Kidney epithelial cell (primary cell): ENCODE data around the gene TMEM181. TPM values are rescaled to one million over a fixed set of nuclear protein-coding genes. Genes with fewer than 3 reads are reported as not detected.
"Not testable (repeated sequence)": the region's sequence is repeated elsewhere in the genome, so short reads cannot be mapped to it uniquely, and the experiment has no call there.

Source experiments
- DNase-seq: peaks from one replicate; pipeline ENCODE4 v3.0.0-alpha.2; 2010; ENCODE audit warnings: low read depth
- H3K27me3 ChIP-seq: 2 replicates; pipeline ENCODE4 v1.6.0; 2011; ENCODE audit warnings: low read length; ENCODE audit not compliant: control insufficient read depth, insufficient read depth
- H3K36me3 ChIP-seq: 2 replicates; pipeline ENCODE4 v1.5.1; 2011; ENCODE audit warnings: low read length; ENCODE audit not compliant: control insufficient read depth, insufficient read depth
- H3K4me3 ChIP-seq: 2 replicates; pipeline ENCODE4 v1.5.1; 2011; ENCODE audit warnings: low read depth, mild to moderate bottlenecking, control low read depth, low read length
- total RNA-seq: library from RNA; depleted of rRNA; stranded (reverse); fragments of >200 nt; gene quantifications from 2 replicates; pipeline ENCODE4 v1.2.3, GENCODE V29; 2015
- TF ChIP-seq, protein P1 (sequence below): IDR thresholded peaks from 2 replicates; pipeline ENCODE4 v1.5.1; 2011; ENCODE audit warnings: mild to moderate bottlenecking, moderate library complexity, low read length, control low read depth, inconsistent platforms; ENCODE audit not compliant: insufficient read depth, poor library complexity, severe bottlenecking

Gene TMEM181
- total RNA-seq, 1 donor from 2014 or later: 22.1 TPM

DNA sequence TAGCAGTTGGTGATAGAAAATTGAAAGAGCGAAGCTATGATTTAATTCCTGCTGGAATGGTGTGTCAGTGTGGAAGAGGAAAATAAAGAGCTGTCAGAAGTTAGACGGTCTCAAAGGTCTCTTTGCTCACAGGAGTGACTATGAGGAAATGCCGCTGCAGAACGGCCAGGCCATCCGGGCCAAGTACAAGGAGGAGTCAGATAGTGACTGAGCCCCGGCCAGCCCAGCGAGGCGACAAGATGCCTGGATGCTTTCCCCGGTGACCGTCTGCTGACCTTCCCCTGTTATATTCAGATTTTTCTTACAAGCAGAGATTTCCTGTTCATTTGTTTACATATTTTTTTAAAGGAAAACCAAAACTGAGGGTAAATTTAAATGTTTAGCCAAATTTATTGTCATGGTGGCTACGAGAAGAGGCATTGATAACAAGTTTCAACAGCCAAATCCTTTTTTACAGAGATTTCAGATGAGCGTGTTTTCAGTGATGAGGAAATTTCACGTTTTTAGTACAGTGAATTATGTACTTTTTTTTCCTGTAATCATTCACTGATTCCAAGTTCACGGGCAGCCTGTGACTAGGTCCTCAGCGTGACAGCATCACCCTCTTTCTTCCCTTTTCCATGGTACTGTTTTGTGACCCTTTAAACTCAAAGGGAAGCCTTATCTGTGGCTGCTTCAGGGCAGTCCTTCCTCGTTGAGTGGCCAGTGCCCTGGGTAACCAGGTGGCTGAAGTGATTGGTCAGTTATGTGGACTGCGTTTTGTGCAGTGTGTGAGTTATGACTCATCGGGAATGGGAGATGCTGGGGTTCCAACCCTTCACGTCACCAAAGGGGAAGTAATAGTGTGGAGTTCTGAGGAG lies 72.0 kb downstream of the TMEM181 start:
- TF ChIP-seq, protein P1, sequence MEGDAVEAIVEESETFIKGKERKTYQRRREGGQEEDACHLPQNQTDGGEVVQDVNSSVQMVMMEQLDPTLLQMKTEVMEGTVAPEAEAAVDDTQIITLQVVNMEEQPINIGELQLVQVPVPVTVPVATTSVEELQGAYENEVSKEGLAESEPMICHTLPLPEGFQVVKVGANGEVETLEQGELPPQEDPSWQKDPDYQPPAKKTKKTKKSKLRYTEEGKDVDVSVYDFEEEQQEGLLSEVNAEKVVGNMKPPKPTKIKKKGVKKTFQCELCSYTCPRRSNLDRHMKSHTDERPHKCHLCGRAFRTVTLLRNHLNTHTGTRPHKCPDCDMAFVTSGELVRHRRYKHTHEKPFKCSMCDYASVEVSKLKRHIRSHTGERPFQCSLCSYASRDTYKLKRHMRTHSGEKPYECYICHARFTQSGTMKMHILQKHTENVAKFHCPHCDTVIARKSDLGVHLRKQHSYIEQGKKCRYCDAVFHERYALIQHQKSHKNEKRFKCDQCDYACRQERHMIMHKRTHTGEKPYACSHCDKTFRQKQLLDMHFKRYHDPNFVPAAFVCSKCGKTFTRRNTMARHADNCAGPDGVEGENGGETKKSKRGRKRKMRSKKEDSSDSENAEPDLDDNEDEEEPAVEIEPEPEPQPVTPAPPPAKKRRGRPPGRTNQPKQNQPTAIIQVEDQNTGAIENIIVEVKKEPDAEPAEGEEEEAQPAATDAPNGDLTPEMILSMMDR: no peak
- H3K27me3 ChIP-seq: no peaks in the 10 kb centered on the region
- no peak overlapping the region for H3K4me3 ChIP-seq
- DNase-seq: peak; percentile 45
- H3K36me3 ChIP-seq: peaks cover 2% of the 10 kb centered on the region

DNA sequence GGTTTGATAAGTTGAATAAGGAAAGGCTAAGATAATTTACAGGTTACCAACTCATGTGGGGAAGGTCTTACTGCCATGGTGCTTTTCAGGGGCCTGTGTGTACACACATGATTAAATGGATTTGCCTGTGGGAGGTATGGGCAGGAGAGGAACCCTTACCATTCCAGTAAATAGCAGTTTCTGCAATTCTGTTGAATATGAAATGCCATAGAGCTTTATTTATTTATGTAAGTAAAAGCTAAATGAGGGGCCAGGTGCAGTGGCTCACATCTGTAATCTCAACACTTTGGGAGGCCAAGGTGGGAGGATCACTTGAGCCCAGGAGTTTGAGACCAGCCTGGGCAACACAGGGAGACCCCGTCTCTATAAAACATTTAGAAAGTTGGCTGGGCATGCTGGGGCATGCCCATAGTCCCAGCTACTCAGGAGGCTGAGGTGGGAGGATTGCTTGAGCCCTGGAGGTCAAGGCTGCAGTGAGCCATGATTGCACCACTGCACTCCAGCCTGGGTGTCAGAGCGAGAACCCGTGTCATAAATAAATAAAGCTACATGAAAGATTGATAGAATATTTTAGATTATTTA lies 72.7 kb downstream of the TMEM181 start:
- DNase-seq, H3K36me3 ChIP-seq, H3K4me3 ChIP-seq, H3K27me3 ChIP-seq: not testable (repeated sequence)

DNA sequence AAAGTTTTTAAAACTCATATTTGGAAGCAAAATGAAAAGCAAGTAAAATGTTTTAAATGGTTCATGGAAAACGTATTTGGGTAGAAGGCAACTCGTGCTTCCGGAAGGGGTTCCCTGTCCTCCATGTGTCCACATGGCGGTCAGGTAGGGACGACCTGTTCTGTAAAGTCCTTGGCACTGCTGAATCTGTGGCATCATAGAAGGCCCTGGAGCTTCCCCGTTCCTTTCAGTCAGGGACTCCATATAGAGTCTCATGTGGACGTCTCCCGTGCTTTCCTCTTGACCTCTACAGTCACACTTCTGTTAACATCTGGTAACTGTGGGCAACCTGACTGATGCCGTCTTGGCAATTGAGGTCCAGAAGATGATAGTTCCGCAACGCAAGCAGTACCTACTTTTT lies 73.2 kb downstream of the TMEM181 start:
- TF ChIP-seq, protein P1: no peak
- Histone ChIP-seq H3K36me3 (peaks cover 2% of the 10 kb centered on the region), H3K27me3 (no peaks in the 10 kb centered on the region), H3K4me3 (no peak overlapping the region)
- no peak for DNase-seq

DNA sequence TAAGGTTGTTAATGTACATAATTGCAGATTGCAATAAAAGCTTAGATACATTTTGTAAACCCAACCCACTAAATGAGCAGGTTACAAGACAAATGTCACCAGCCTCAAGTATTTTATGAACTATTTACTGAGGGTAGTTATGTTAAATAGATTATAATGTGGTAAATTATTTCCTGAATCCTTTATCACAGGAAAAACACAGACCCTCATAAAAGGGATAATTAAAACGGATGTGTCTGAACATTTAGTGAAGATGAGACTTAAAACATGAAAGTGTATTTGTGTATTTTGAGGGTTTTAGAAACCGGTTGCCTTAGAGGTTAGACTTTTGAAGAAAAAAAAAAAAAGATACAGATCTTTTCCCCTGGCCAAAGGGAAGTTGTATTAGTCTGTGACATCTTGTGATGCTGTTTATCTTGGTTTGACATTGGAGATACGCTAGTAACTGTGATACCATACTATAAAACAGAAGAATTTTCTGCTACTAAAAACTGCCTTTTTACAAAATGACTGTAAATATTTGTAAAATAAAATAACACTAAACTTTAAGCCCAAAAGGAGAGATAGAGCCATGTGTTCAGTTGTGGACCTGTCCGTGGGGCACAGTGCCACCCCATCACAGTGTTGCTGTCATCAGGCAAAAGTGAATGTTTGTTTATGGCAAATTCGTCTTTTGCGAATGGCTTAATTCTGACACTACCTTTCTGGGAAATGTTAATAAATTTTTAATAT lies 75.0 kb downstream of the TMEM181 start:
- TF ChIP-seq, protein P1: no peak
- Histone ChIP-seq H3K27me3 (no peaks in the 10 kb centered on the region), H3K36me3 (peaks cover 2% of the 10 kb centered on the region), H3K4me3 (no peak overlapping the region)
- no peak for DNase-seq

DNA sequence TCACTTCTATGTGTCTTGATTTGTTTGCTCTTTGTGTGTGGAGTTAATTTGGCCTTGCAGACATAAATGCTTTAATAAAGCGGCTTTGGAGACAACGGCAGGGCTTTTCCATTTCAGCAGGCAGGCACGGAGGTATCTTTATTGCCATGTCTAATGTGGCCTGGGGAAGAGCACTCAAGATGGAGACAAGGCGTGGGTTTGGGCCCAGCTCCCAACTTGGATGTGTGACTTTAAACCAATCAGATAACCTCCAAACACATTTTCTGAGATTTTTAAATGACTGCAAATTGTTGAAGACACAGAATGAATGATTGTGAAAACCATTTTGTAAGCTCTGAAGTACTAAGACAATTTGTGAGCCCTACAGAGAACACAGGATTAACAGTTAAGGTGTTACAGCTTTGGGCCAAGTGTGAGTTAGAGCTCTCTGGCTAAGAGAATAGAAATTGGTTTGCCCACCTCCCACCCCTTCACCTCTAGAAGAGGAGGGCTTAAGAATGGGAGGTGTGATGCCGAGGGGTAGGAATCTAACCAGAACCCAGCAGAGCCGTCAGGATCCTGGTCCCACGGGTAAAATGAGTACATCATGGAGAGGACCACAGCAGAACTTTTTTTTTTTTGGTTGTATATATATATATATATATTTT lies 75.7 kb downstream of the TMEM181 start:
- no peak overlapping the region for H3K4me3 ChIP-seq
- DNase-seq: no peak
- H3K36me3 ChIP-seq: peaks cover 3% of the 10 kb centered on the region
- TF ChIP-seq, protein P1: no peak
- H3K27me3 ChIP-seq: no peaks in the 10 kb centered on the region

DNA sequence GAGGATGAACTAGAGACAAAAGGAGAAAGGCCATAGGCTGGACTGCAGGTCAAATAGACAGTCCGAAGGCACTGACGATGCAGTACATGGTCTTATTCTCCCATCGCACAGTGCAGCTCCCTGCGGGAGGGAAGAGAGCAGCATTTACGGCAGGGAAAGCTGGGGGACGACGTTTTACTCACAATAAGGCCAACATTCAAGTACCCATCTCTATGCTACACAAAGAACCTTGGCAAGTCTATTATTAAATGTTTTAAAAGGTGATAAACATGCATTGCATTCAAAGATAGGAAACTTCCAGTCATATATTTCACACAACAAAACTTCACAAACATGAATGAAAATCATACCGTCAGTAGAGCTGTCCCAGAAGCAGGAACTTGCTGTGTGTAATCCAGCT lies 76.9 kb downstream of the TMEM181 start:
- DNase-seq: no peak
- TF ChIP-seq, protein P1: no peak
- H3K36me3 ChIP-seq: peaks cover 3% of the 10 kb centered on the region
- H3K27me3 ChIP-seq: no peaks in the 10 kb centered on the region
- no peak overlapping the region for H3K4me3 ChIP-seq
